Keratinocyte (primary cell): ENCODE measurements around the gene ANKS1A. TPM values are rescaled to one million over a fixed set of nuclear protein-coding genes. Genes with fewer than 3 reads are reported as not detected.

Source experiments
- DNase-seq: peaks from one replicate; pipeline ENCODE4 v3.0.0-alpha.2; 2011; ENCODE audit warnings: low read depth, missing footprints, low spot score
- FAIRE-seq: peaks from 2 replicates; lab custom pipeline; 2011; peaks lifted over from hg19 to GRCh38; lab: Jason Lieb, UNC
- H2AFZ ChIP-seq: 2 replicates; pipeline ENCODE4 v1.6.0; 2012; ENCODE audit warnings: low read length, control low read depth, inconsistent platforms; ENCODE audit not compliant: control insufficient read depth
- H3K27ac ChIP-seq: 2 replicates; pipeline ENCODE4 v1.5.1; 2011; ENCODE audit warnings: low read length; ENCODE audit not compliant: control insufficient read depth, insufficient read depth
- H3K27me3 ChIP-seq: 3 replicates; pipeline ENCODE4 v1.6.0; 2011; ENCODE audit warnings: low read length; ENCODE audit not compliant: control insufficient read depth, insufficient read depth; ENCODE audit errors: extremely low read depth
- H3K36me3 ChIP-seq, 2 experiments: 2 replicates in 1 of 2; 3 replicates in 1 of 2; pipeline ENCODE4 v1.5.1; 2011; ENCODE audit warnings: low read length in 2 of 2, mild to moderate bottlenecking in 1 of 2; ENCODE audit not compliant: control insufficient read depth in 2 of 2, insufficient read depth in 2 of 2; ENCODE audit errors: extremely low read depth in 1 of 2
- H3K4me1 ChIP-seq: 3 replicates; pipeline ENCODE4 v1.5.1; 2011; ENCODE audit warnings: low read length; ENCODE audit not compliant: control insufficient read depth, insufficient read depth; ENCODE audit errors: extremely low read depth
- H3K4me2 ChIP-seq: 3 replicates; pipeline ENCODE4 v1.6.0; 2011; ENCODE audit warnings: low read depth, low read length; ENCODE audit not compliant: control insufficient read depth, insufficient read depth; ENCODE audit errors: extremely low read depth
- H3K4me3 ChIP-seq, 3 experiments: fragments of 200-600 bp in 1 of 3; sonication (generic) in 1 of 3; 2 replicates in 2 of 3; 3 replicates in 1 of 3; pipeline ENCODE4 v1.5.1; 2011 to 2016; ENCODE audit warnings: low read length in 3 of 3, mild to moderate bottlenecking in 3 of 3, control low read depth in 2 of 3, inconsistent platforms in 1 of 3, low read depth in 1 of 3, mixed read lengths in 1 of 3, mixed run types in 1 of 3, moderate library complexity in 1 of 3; ENCODE audit not compliant: control insufficient read depth in 2 of 3, insufficient read depth in 2 of 3; ENCODE audit errors: extremely low read depth in 1 of 3
- H3K79me2 ChIP-seq: 2 replicates; pipeline ENCODE4 v1.6.0; 2012; ENCODE audit warnings: low read length; ENCODE audit not compliant: control insufficient read depth, insufficient read depth
- H3K9ac ChIP-seq: 3 replicates; pipeline ENCODE4 v1.6.0; 2011; ENCODE audit warnings: low read length; ENCODE audit not compliant: control insufficient read depth, insufficient read depth; ENCODE audit errors: extremely low read depth
- H3K9me1 ChIP-seq: 3 replicates; pipeline ENCODE4 v1.6.0; 2011; ENCODE audit warnings: low read length; ENCODE audit not compliant: control insufficient read depth, insufficient read depth; ENCODE audit errors: extremely low read depth
- H3K9me3 ChIP-seq: 2 replicates; pipeline ENCODE4 v1.5.1; 2012; ENCODE audit warnings: low read depth, low read length; ENCODE audit not compliant: control insufficient read depth
- H4K20me1 ChIP-seq: 3 replicates; pipeline ENCODE4 v1.6.0; 2011; ENCODE audit warnings: low read length; ENCODE audit not compliant: control insufficient read depth, insufficient read depth; ENCODE audit errors: extremely low read depth
- EZH2 ChIP-seq: IDR thresholded peaks from one replicate; pipeline ENCODE4 v1.6.1; 2012; ENCODE audit warnings: inconsistent platforms, mild to moderate bottlenecking, low read length, moderate library complexity
- dilution Hi-C: fragments of 300-500 bp; cut with MboI; formaldehyde crosslinking; loops from one replicate; pipeline ENCODE4 v1.7.0; 2020; ENCODE audit warnings: low sequenced_read_pairs; ENCODE audit not compliant: extremely low pct_ligation_motif_present
- polyA plus RNA-seq, 5 experiments: library from polyadenylated mRNA; depleted of rRNA in 3 of 5; stranded (reverse) in 3 of 5; stranded (forward) in 1 of 5; unstranded in 1 of 5; fragments of >200 nt; gene quantifications; 1 replicate in 1 of 5; 2 replicates in 3 of 5; 3 replicates in 1 of 5; pipeline versions ENCODE4 v1.2.1 to v1.2.3, GENCODE V29; 2011 to 2012; ENCODE audit warnings: missing spikeins in 2 of 5, low read depth in 1 of 5, low replicate concordance in 1 of 5
- TF ChIP-seq, protein P1 (sequence below), 3 experiments: IDR thresholded peaks in 1 of 3; conservative IDR thresholded peaks in 1 of 3; optimal IDR thresholded peaks in 1 of 3; 2 replicates in 2 of 3; 3 replicates in 1 of 3; pipeline versions ENCODE3 to v1.5.1; 2011; ENCODE audit warnings: low read length in 3 of 3, mild to moderate bottlenecking in 3 of 3, moderate library complexity in 2 of 3, control low read depth in 1 of 3, inconsistent platforms in 1 of 3; ENCODE audit not compliant: insufficient read depth in 2 of 3; ENCODE audit errors: extremely low read depth in 1 of 3

Gene ANKS1A
- polyA plus RNA-seq, 1 donor (not counting 4 experiments of a cell fraction or from before 2014, with no cell fraction given): 8.6 TPM

DNA sequence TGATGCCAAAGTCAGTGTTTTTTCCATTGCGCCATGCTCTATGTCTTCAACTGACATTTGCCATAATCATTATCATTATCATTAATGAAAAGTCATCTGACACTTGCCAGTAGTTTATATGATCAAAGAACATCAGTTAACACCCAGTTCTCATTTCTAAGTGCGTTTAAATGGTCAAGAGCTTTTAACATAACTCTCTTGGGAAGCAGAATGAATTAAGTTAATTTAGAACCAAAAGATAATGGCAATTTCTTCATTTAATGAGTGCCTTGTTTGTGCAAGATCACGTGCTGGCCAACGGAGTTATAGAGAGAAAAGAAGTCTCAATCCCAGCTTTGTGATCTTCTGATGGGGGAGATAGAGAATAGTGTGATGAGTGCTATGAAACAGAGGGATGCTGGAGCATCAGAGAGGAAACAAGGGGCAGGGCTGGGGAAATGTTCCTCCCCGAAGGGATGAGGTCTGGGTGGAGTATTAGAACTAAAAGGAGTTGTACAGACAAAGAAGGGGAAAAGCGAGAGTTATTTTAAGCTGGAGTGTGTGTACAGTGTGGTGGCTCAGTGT is 20.3 kb downstream of the ANKS1A start:
- H4K20me1 ChIP-seq: peaks cover 38% of the 10 kb centered on the region

DNA sequence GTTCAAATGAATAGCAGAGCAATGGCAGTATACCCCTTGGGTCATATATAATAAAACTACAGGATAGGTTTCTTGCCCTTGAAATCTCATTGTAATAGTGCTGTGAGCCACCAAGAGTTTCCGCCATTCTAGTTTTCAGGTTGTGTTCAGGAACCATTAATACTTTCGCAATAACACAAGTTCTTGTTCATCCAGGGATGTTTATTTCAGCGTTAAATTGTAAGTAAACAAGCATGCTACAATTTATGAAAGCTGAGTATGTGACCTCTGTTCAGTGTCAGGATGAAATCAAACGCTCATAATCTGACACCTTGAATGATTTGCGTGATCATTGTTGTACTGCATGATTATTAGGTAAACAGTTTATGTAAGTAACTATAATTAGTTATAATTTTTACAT is 22.8 kb downstream of the ANKS1A start:
- Histone ChIP-seq H3K9ac (no peak overlapping the region), H3K4me1 (peaks cover 12% of the 10 kb centered on the region), H3K27me3 (no peaks in the 10 kb centered on the region), H4K20me1 (peaks cover 44% of the 10 kb centered on the region), H3K27ac (no peak overlapping the region), H3K4me3 (no peak overlapping the region), H3K9me3 (no peaks in the 10 kb centered on the region), H3K9me1 (peaks cover 8% of the 10 kb centered on the region), H3K4me2 (no peak overlapping the region), H3K36me3 (no peaks in the 10 kb centered on the region), H2AFZ (no peak overlapping the region), H3K79me2 (peaks cover 12% of the 10 kb centered on the region)
- TF ChIP-seq, protein P1, sequence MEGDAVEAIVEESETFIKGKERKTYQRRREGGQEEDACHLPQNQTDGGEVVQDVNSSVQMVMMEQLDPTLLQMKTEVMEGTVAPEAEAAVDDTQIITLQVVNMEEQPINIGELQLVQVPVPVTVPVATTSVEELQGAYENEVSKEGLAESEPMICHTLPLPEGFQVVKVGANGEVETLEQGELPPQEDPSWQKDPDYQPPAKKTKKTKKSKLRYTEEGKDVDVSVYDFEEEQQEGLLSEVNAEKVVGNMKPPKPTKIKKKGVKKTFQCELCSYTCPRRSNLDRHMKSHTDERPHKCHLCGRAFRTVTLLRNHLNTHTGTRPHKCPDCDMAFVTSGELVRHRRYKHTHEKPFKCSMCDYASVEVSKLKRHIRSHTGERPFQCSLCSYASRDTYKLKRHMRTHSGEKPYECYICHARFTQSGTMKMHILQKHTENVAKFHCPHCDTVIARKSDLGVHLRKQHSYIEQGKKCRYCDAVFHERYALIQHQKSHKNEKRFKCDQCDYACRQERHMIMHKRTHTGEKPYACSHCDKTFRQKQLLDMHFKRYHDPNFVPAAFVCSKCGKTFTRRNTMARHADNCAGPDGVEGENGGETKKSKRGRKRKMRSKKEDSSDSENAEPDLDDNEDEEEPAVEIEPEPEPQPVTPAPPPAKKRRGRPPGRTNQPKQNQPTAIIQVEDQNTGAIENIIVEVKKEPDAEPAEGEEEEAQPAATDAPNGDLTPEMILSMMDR (optimal IDR thresholded peaks at IDR 0.05 in 1 of 3, IDR thresholded peaks at IDR 0.05 in 1 of 3, conservative IDR thresholded peaks at IDR 0.05 in 1 of 3; ENCODE audit: extremely low read depth in 1 of 3, insufficient read depth in 2 of 3, low read length in 3 of 3): no peak
- no peak for TF ChIP-seq EZH2
- FAIRE-seq (no peak), DNase-seq (no peak)
- dilution Hi-C loops: no loop called here

More for the DNA sequence above, 20.3 kb downstream of the ANKS1A start:
- peaks cover 12% of the 10 kb centered on the region for H3K4me1 ChIP-seq
- no peaks in the 10 kb centered on the region for H3K9me3 ChIP-seq
- H3K79me2 ChIP-seq: peaks cover 10% of the 10 kb centered on the region
- dilution Hi-C loops: no loop called here
- H2AFZ ChIP-seq: no peak overlapping the region
- no peaks in the 10 kb centered on the region for H3K36me3 ChIP-seq
- peaks cover 8% of the 10 kb centered on the region for H3K9me1 ChIP-seq
- FAIRE-seq (no peak), DNase-seq (no peak)
- TF ChIP-seq, protein P1 (optimal IDR thresholded peaks at IDR 0.05 in 1 of 3, IDR thresholded peaks at IDR 0.05 in 1 of 3, conservative IDR thresholded peaks at IDR 0.05 in 1 of 3; ENCODE audit: extremely low read depth in 1 of 3, insufficient read depth in 2 of 3, low read length in 3 of 3): no peak
- TF ChIP-seq EZH2: no peak
- no peak overlapping the region for H3K27ac ChIP-seq
- no peak overlapping the region for H3K9ac ChIP-seq
- no peak overlapping the region for H3K4me2 ChIP-seq
- no peaks in the 10 kb centered on the region for H3K27me3 ChIP-seq
- H3K4me3 ChIP-seq: no peak overlapping the region
